CD4-positive, alpha-beta T cell treated with Interleukin-15 for 1 hour (primary cell): ENCODE measurements around the gene CDYL.

ENCODE experiments used
- DNase-seq: peaks from one replicate; pipeline ENCODE4 v3.0.0-alpha.2; 2020

Gene CDYL

GRCh38 chr6:4775494-4776130 lies 592 bp upstream of the CDYL start:
- DNase-seq, result peak; percentile 81

GRCh38 chr6:4776493-4777393 lies 539 bp downstream of the CDYL start:
- DNase-seq, result peak; percentile 34

- no peak for DNase-seq
Measured at GRCh38 chr6:4777394-4777935, 1.3 kb downstream of the CDYL start.

- DNase-seq, result no peak
Measured at GRCh38 chr6:4778086-4778485, 1.9 kb downstream of the CDYL start.

- no peak for DNase-seq
Measured at GRCh38 chr6:4780360-4780812, 4.2 kb downstream of the CDYL start.

- DNase-seq, result no peak
Measured at GRCh38 chr6:4781426-4781825, 5.2 kb downstream of the CDYL start.

GRCh38 chr6:4781967-4782575 lies 5.9 kb downstream of the CDYL start:
- no peak for DNase-seq

GRCh38 chr6:4786996-4787395 lies 10.8 kb downstream of the CDYL start:
- no peak for DNase-seq

- no peak for DNase-seq
Measured at GRCh38 chr6:4788482-4788881, 12.3 kb downstream of the CDYL start.

- peak; percentile 22 for DNase-seq
Measured at GRCh38 chr6:4788953-4789584, 12.9 kb downstream of the CDYL start.

GRCh38 chr6:4790158-4790899 lies 14.1 kb downstream of the CDYL start:
- DNase-seq, result no peak

- no peak for DNase-seq
Measured at GRCh38 chr6:4794140-4794707, 18.0 kb downstream of the CDYL start.

- DNase-seq, result no peak
Measured at GRCh38 chr6:4797587-4797986, 21.4 kb downstream of the CDYL start.

GRCh38 chr6:4799912-4800311 lies 23.7 kb downstream of the CDYL start:
- DNase-seq, result no peak

GRCh38 chr6:4800662-4801061 lies 24.5 kb downstream of the CDYL start:
- no peak for DNase-seq

GRCh38 chr6:4801491-4802110 lies 25.4 kb downstream of the CDYL start:
- DNase-seq, result no peak

GRCh38 chr6:4802312-4802935 lies 26.2 kb downstream of the CDYL start:
- DNase-seq, result no peak

GRCh38 chr6:4803343-4803744 lies 27.1 kb downstream of the CDYL start:
- DNase-seq, result no peak

GRCh38 chr6:4804095-4804494 lies 27.9 kb downstream of the CDYL start:
- DNase-seq, result no peak

GRCh38 chr6:4805553-4806336 lies 29.5 kb downstream of the CDYL start:
- DNase-seq, result peak; percentile 24
